ENCODE results near the gene KRTAP19-5. TPM values are rescaled to one million over a fixed set of nuclear protein-coding genes. Genes with fewer than 3 reads are reported as not detected.
"Not testable (repeated sequence)": the region's sequence is repeated elsewhere in the genome, so short reads cannot be mapped to it uniquely, and the experiment has no call there.

The KRTAP19-5 gene
- not detected for total RNA-seq
- polyA plus RNA-seq: not detected
- long read RNA-seq, donor 1: 0 reads
- long read RNA-seq, donor 2: 0 reads
- long read RNA-seq, donor 3: 0 reads
- long read RNA-seq, donor 4: 0 reads

GRCh38 chr21:30502041-30502440 lies at the start of gene KRTAP19-5:
Gene KRTAP19-5, minus strand, starts transcription at chr21:30502141. Its CDS starts 51 bp downstream, at chr21:30502090.
- Histone ChIP-seq H3K9me3 (ENCODE audit: control insufficient read depth, low read length) (no peaks in the 10 kb centered on the region), H3K4me1 (ENCODE audit: control insufficient read depth, insufficient read depth, low read length) (no peaks in the 10 kb centered on the region), H3K27ac (ENCODE audit: low read length) (no peak within 1 kb of the TSS), H3K27me3 (ENCODE audit: control insufficient read depth, insufficient read depth) (no peaks in the 10 kb centered on the region), H3K4me3 (ENCODE audit: low read length) (no peak within 1 kb of the TSS)
- DNase-seq (no peak), ATAC-seq (no peak)
- WGBS: 72% methylated on average over 6 of the region's 6 CpGs
- intact Hi-C loops (cut with DNase I): no loop called here

GRCh38 chr21:30541764-30542163 lies 39.8 kb upstream of the KRTAP19-5 start, which contains the start of gene KRTAP19-6:
Gene KRTAP19-6, minus strand, starts transcription at chr21:30541864. Its CDS starts 31 bp downstream, at chr21:30541833.
- no peaks in the 10 kb centered on the region for H3K4me1 ChIP-seq (ENCODE audit: control insufficient read depth, insufficient read depth, low read length)
- ATAC-seq (no peak), DNase-seq (no peak)
- WGBS: 77% methylated on average over 1 of the region's 1 CpG
- H3K27ac ChIP-seq (ENCODE audit: low read length): no peak within 1 kb of the TSS
- no peaks in the 10 kb centered on the region for H3K27me3 ChIP-seq (ENCODE audit: control insufficient read depth, insufficient read depth)
- no peak within 1 kb of the TSS for H3K4me3 ChIP-seq (ENCODE audit: low read length)
- intact Hi-C loops (cut with DNase I): no loop called here
- no peaks in the 10 kb centered on the region for H3K9me3 ChIP-seq (ENCODE audit: control insufficient read depth, low read length)

- intact Hi-C loops (cut with DNase I): no loop called here
- ATAC-seq (no peak), DNase-seq (no peak)
- Histone ChIP-seq H3K9me3 (ENCODE audit: control insufficient read depth, low read length) (no peaks in the 10 kb centered on the region), H3K27me3 (ENCODE audit: control insufficient read depth, insufficient read depth) (no peaks in the 10 kb centered on the region), H3K27ac (ENCODE audit: low read length) (no peak overlapping the region), H3K4me3 (ENCODE audit: low read length) (no peak overlapping the region), H3K4me1 (ENCODE audit: control insufficient read depth, insufficient read depth, low read length) (no peaks in the 10 kb centered on the region)
- WGBS: 46% methylated on average over 1 of the region's 1 CpG
Measured at GRCh38 chr21:30518876-30519275, 16.9 kb upstream of the KRTAP19-5 start.

- no peaks in the 10 kb centered on the region for H3K27me3 ChIP-seq (ENCODE audit: control insufficient read depth, insufficient read depth)
- intact Hi-C loops (cut with DNase I): no loop called here
- H3K27ac ChIP-seq (ENCODE audit: low read length): no peak overlapping the region
- WGBS: 67% methylated on average over 1 of the region's 1 CpG
- ATAC-seq (no peak), DNase-seq (no peak)
- H3K4me3 ChIP-seq (ENCODE audit: low read length): no peak overlapping the region
- H3K4me1 ChIP-seq (ENCODE audit: control insufficient read depth, insufficient read depth, low read length): no peaks in the 10 kb centered on the region
- no peaks in the 10 kb centered on the region for H3K9me3 ChIP-seq (ENCODE audit: control insufficient read depth, low read length)
Measured at GRCh38 chr21:30515681-30516080, 13.7 kb upstream of the KRTAP19-5 start.

- 27% methylated on average over 4 of the region's 4 CpGs for WGBS
- DNase-seq; H3K27me3 ChIP-seq (ENCODE audit: control insufficient read depth, insufficient read depth); ATAC-seq; H3K9me3 ChIP-seq (ENCODE audit: control insufficient read depth, low read length); intact Hi-C loops (cut with DNase I); H3K4me3 ChIP-seq (ENCODE audit: low read length); H3K4me1 ChIP-seq (ENCODE audit: control insufficient read depth, insufficient read depth, low read length); H3K27ac ChIP-seq (ENCODE audit: low read length): not testable (repeated sequence)
Measured at GRCh38 chr21:30505621-30506205, 3.8 kb upstream of the KRTAP19-5 start.

GRCh38 chr21:30497065-30497464 lies 4.9 kb downstream of the KRTAP19-5 start, which contains the start of gene KRTAP19-4:
Gene KRTAP19-4, minus strand, starts transcription at chr21:30497165. Its CDS starts 55 bp downstream, at chr21:30497110.
- no peaks in the 10 kb centered on the region for H3K4me1 ChIP-seq (ENCODE audit: control insufficient read depth, insufficient read depth, low read length)
- H3K9me3 ChIP-seq (ENCODE audit: control insufficient read depth, low read length): no peaks in the 10 kb centered on the region
- H3K27ac ChIP-seq (ENCODE audit: low read length): no peak within 1 kb of the TSS
- WGBS: 66% methylated on average over 4 of the region's 4 CpGs
- intact Hi-C loops (cut with DNase I): no loop called here
- H3K27me3 ChIP-seq (ENCODE audit: control insufficient read depth, insufficient read depth): no peaks in the 10 kb centered on the region
- H3K4me3 ChIP-seq (ENCODE audit: low read length): no peak within 1 kb of the TSS
- DNase-seq (no peak), ATAC-seq (no peak)

- ATAC-seq (no peak), DNase-seq (no peak)
- no peaks in the 10 kb centered on the region for H3K27me3 ChIP-seq (ENCODE audit: control insufficient read depth, insufficient read depth)
- H3K27ac ChIP-seq (ENCODE audit: low read length): no peak within 1 kb of the TSS
- WGBS: 75% methylated on average over 2 of the region's 2 CpGs
- H3K4me1 ChIP-seq (ENCODE audit: control insufficient read depth, insufficient read depth, low read length): no peaks in the 10 kb centered on the region
- intact Hi-C loops (cut with DNase I): no loop called here
- H3K4me3 ChIP-seq (ENCODE audit: low read length): no peak within 1 kb of the TSS
- H3K9me3 ChIP-seq (ENCODE audit: control insufficient read depth, low read length): no peaks in the 10 kb centered on the region
Measured at GRCh38 chr21:30491963-30492428, 9.9 kb downstream of the KRTAP19-5 start, which contains the start of gene KRTAP19-3. Gene KRTAP19-3, minus strand, starts transcription at chr21:30492013. Its CDS starts 56 bp downstream, at chr21:30491957.

GRCh38 chr21:30487336-30487735 lies 14.6 kb downstream of the KRTAP19-5 start, which contains the start of gene KRTAP19-2:
Gene KRTAP19-2, minus strand, starts transcription at chr21:30487436. Its CDS starts 88 bp downstream, at chr21:30487348.
- Histone ChIP-seq H3K4me3 (ENCODE audit: low read length) (no peak within 1 kb of the TSS), H3K27me3 (ENCODE audit: control insufficient read depth, insufficient read depth) (no peaks in the 10 kb centered on the region), H3K27ac (ENCODE audit: low read length) (no peak within 1 kb of the TSS), H3K4me1 (ENCODE audit: control insufficient read depth, insufficient read depth, low read length) (no peaks in the 10 kb centered on the region), H3K9me3 (ENCODE audit: control insufficient read depth, low read length) (no peaks in the 10 kb centered on the region)
- intact Hi-C loops (cut with DNase I): no loop called here
- WGBS: 84% methylated on average over 2 of the region's 2 CpGs
- peak in 1 of 2 donors; percentile 13 for ATAC-seq
- DNase-seq: no peak

- 55% methylated on average over 2 of the region's 2 CpGs for WGBS
- intact Hi-C loops (cut with DNase I): no loop called here
Measured at GRCh38 chr21:30486180-30486579, 15.8 kb downstream of the KRTAP19-5 start.

GRCh38 chr21:30482130-30482529 lies 19.8 kb downstream of the KRTAP19-5 start:
- Histone ChIP-seq H3K9me3 (ENCODE audit: control insufficient read depth, low read length) (no peaks in the 10 kb centered on the region), H3K27me3 (ENCODE audit: control insufficient read depth, insufficient read depth) (no peaks in the 10 kb centered on the region), H3K27ac (ENCODE audit: low read length) (no peak overlapping the region), H3K4me3 (ENCODE audit: low read length) (no peak overlapping the region), H3K4me1 (ENCODE audit: control insufficient read depth, insufficient read depth, low read length) (no peaks in the 10 kb centered on the region)
- DNase-seq (no peak), ATAC-seq (peak; percentile 31 to 61)
- 43% methylated on average over 2 of the region's 2 CpGs for WGBS
- intact Hi-C loops (cut with DNase I): no loop called here

More at GRCh38 chr21:30486180-30486579, 15.8 kb downstream of the KRTAP19-5 start:
- DNase-seq: no peak
- no peak for ATAC-seq
- Histone ChIP-seq H3K27ac (ENCODE audit: low read length) (no peak overlapping the region), H3K27me3 (ENCODE audit: control insufficient read depth, insufficient read depth) (no peaks in the 10 kb centered on the region), H3K4me1 (ENCODE audit: control insufficient read depth, insufficient read depth, low read length) (no peaks in the 10 kb centered on the region), H3K4me3 (ENCODE audit: low read length) (no peak overlapping the region), H3K9me3 (ENCODE audit: control insufficient read depth, low read length) (no peaks in the 10 kb centered on the region)

- Histone ChIP-seq H3K27ac (ENCODE audit: low read length) (peak within 1 kb of the TSS; percentile 42), H3K27me3 (ENCODE audit: control insufficient read depth, insufficient read depth) (no peaks in the 10 kb centered on the region), H3K4me1 (ENCODE audit: control insufficient read depth, insufficient read depth, low read length) (no peaks in the 10 kb centered on the region), H3K9me3 (ENCODE audit: control insufficient read depth, low read length) (no peaks in the 10 kb centered on the region), H3K4me3 (ENCODE audit: low read length) (no peak within 1 kb of the TSS)
- no peak for DNase-seq
- WGBS: 86% methylated on average over 7 of the region's 7 CpGs
- intact Hi-C loops (cut with DNase I): no loop called here
- ATAC-seq: no peak
Measured at GRCh38 chr21:30480145-30480544, 21.8 kb downstream of the KRTAP19-5 start, which contains the start of gene KRTAP19-1. Gene KRTAP19-1, minus strand, starts transcription at chr21:30480367. Its CDS starts 50 bp downstream, at chr21:30480317.

Data from right cardiac atrium (tissue), 5 donors.